Endodermal cell (in vitro differentiated cells): ENCODE results near the gene MAEL. TPM values are rescaled to one million over a fixed set of nuclear protein-coding genes. Genes with fewer than 3 reads are reported as not detected.

Experiments used
- DNase-seq: peaks from one replicate; pipeline ENCODE4 v3.0.0-alpha.2; 2017
- H3K27ac ChIP-seq: 2 replicates; pipeline ENCODE4 v1.5.1; 2013; ENCODE audit warnings: mild to moderate bottlenecking, low read depth, low read length, moderate library complexity
- H3K27me3 ChIP-seq: 2 replicates; pipeline ENCODE4 v1.6.1; 2013; ENCODE audit warnings: mild to moderate bottlenecking, low read length, moderate library complexity; ENCODE audit not compliant: insufficient read depth, control insufficient read depth, poor library complexity, severe bottlenecking
- H3K36me3 ChIP-seq: 2 replicates; pipeline ENCODE4 v1.7.0; 2013; ENCODE audit warnings: mild to moderate bottlenecking, low read length, moderate library complexity; ENCODE audit not compliant: control insufficient read depth, insufficient read depth
- H3K4me1 ChIP-seq: one replicate; pipeline ENCODE4 v1.7.0; 2013; ENCODE audit warnings: low read length; ENCODE audit not compliant: control insufficient read depth, insufficient read depth
- H3K4me3 ChIP-seq: 2 replicates; pipeline ENCODE4 v1.5.1; 2013; ENCODE audit warnings: mild to moderate bottlenecking, low read length, moderate library complexity
- H3K9ac ChIP-seq: 2 replicates; pipeline ENCODE4 v1.6.1; 2013; ENCODE audit warnings: mild to moderate bottlenecking, low read length, moderate library complexity; ENCODE audit not compliant: poor library complexity, severe bottlenecking; ENCODE audit errors: extremely low read depth
- H3K9me3 ChIP-seq: 2 replicates; pipeline ENCODE4 v1.6.1; 2013; ENCODE audit warnings: mild to moderate bottlenecking, low read length, moderate library complexity; ENCODE audit not compliant: control insufficient read depth
- H3K27ac Mint-ChIP-seq: 2 replicates; pipeline ENCODE4 v1.8.0; 2020; ENCODE audit warnings: mixed read lengths
- H3K27me3 Mint-ChIP-seq: 2 replicates; pipeline ENCODE4 v1.8.0; 2021; ENCODE audit warnings: mild to moderate bottlenecking, mixed read lengths; ENCODE audit not compliant: insufficient read depth
- H3K36me3 Mint-ChIP-seq: 2 replicates; pipeline ENCODE4 v1.8.0; 2020; ENCODE audit warnings: low read depth, mixed read lengths
- H3K4me1 Mint-ChIP-seq: 2 replicates; pipeline ENCODE4 v1.8.0; 2020; ENCODE audit warnings: mixed read lengths
- H3K4me3 Mint-ChIP-seq: 2 replicates; pipeline ENCODE4 v1.8.0; 2020; ENCODE audit warnings: mild to moderate bottlenecking, moderate library complexity, mixed read lengths
- H3K9me3 Mint-ChIP-seq: 2 replicates; pipeline ENCODE4 v1.8.0; 2020; ENCODE audit warnings: mild to moderate bottlenecking, mixed read lengths
- WGBS, 2 experiments: methylation state at CpG; one replicate each; pipeline versions ENCODE4 v1.1.5 to v1.1.7; 2013; ENCODE audit warnings: missing lambda C conversion rate in 2 of 2, mixed read lengths in 1 of 2; ENCODE audit not compliant: insufficient coverage in 1 of 2, insufficient read length in 1 of 2; 5-methylcytosine and 5-hydroxymethylcytosine counted together
- total RNA-seq, 2 donors: library from RNA; stranded (reverse); fragmentation: NEBNext Ultra II Directional in 1 of 2; extraction: Animal tissue kit (Norgen Biotek cat#: 25700) in 1 of 2; gene quantifications; 2 replicates in 1 of 2; 3 replicates in 1 of 2; pipeline ENCODE4 v1.2.1, GENCODE V29; 2021
- TF ChIP-seq, protein P1 (sequence below): fragments of 200-600 bp; sonication (generic); conservative IDR thresholded peaks from 2 replicates; pipeline ENCODE4 v1.5.0; 2021; ENCODE audit warnings: antibody characterized with exemption, mild to moderate bottlenecking

MAEL gene
- total RNA-seq, 2 donors from 2014 or later: 0.27 TPM; not detected in 1

DNA sequence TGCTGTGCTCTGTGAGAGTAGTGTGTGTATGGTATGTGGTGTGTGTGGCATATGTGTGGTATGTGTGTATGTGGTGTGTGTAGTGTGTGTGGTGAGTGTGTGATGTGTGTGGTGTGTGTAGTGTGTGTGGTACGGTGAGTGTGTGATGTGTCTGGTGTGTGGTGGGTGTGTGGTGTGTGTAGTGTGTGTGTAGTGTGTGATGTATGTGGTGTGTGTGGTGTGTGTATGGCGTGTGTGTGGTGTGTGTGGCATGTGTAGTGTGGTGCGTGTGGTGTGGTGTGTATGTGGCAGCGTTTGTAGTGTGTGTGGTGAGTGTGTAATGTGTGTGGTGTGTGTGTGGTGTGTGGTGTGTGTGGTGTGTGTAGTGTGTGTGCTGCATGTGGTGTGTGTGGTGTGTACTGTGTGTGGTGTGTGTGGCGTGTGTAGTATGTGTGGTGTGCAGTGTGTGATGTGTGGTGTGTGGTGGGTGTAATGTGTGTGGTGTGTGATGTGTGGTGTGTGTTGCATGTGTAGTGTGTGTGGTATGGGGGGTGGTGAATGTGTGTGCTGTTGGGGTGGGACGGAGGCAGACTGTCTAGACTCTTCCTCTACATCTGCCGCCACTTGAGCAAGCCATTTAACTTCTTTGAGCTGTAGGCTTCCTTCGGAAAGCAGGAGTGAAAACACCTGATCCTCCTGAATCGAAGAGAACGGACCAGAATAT is 67.6 kb downstream of the MAEL start:
- no peak overlapping the region for H3K4me3 ChIP-seq
- Mint-ChIP-seq H3K9me3 (no peaks in the 10 kb centered on the region), H3K27ac (no peak overlapping the region), H3K4me1 (peaks cover 7% of the 10 kb centered on the region), H3K36me3 (no peaks in the 10 kb centered on the region), H3K27me3 (peaks cover 3% of the 10 kb centered on the region), H3K4me3 (no peak overlapping the region)
- no peaks in the 10 kb centered on the region for H3K36me3 ChIP-seq
- H3K4me1 ChIP-seq: no peaks in the 10 kb centered on the region
- H3K27ac ChIP-seq: peak overlapping the region; percentile 39
- 66 to 90% methylated on average over 6 to 10 of the region's 10 CpGs for WGBS, 2 experiments
- no peaks in the 10 kb centered on the region for H3K27me3 ChIP-seq
- no peak overlapping the region for H3K9ac ChIP-seq
- TF ChIP-seq, protein P1, sequence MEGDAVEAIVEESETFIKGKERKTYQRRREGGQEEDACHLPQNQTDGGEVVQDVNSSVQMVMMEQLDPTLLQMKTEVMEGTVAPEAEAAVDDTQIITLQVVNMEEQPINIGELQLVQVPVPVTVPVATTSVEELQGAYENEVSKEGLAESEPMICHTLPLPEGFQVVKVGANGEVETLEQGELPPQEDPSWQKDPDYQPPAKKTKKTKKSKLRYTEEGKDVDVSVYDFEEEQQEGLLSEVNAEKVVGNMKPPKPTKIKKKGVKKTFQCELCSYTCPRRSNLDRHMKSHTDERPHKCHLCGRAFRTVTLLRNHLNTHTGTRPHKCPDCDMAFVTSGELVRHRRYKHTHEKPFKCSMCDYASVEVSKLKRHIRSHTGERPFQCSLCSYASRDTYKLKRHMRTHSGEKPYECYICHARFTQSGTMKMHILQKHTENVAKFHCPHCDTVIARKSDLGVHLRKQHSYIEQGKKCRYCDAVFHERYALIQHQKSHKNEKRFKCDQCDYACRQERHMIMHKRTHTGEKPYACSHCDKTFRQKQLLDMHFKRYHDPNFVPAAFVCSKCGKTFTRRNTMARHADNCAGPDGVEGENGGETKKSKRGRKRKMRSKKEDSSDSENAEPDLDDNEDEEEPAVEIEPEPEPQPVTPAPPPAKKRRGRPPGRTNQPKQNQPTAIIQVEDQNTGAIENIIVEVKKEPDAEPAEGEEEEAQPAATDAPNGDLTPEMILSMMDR: no peak
- no peak for DNase-seq
- H3K9me3 ChIP-seq: no peaks in the 10 kb centered on the region

GRCh38 chr1:167057241-167057688 is 68.2 kb downstream of the MAEL start:
- 49 to 58% methylated on average over 5 to 6 of the region's 6 CpGs for WGBS, 2 experiments
- TF ChIP-seq, protein P1: peak; percentile 80

GRCh38 chr1:167059045-167059808 is 70.1 kb downstream of the MAEL start:
- Mint-ChIP-seq H3K36me3 (no peaks in the 10 kb centered on the region), H3K27me3 (no peaks in the 10 kb centered on the region), H3K27ac (no peak overlapping the region), H3K9me3 (no peaks in the 10 kb centered on the region), H3K4me1 (peaks cover 7% of the 10 kb centered on the region), H3K4me3 (no peak overlapping the region)
- Histone ChIP-seq H3K4me3 (no peak overlapping the region), H3K9me3 (no peaks in the 10 kb centered on the region), H3K4me1 (no peaks in the 10 kb centered on the region), H3K9ac (no peak overlapping the region), H3K27me3 (no peaks in the 10 kb centered on the region), H3K27ac (no peak overlapping the region), H3K36me3 (no peaks in the 10 kb centered on the region)
- DNase-seq: peak; percentile 94
- TF ChIP-seq, protein P1: peak; percentile 96
- whole genome bisulfite sequencing, 2 experiments: 27 to 32% methylated on average over 9 to 17 of the region's 17 CpGs

More at GRCh38 chr1:167057241-167057688, 68.2 kb downstream of the MAEL start:
- Mint-ChIP-seq H3K27ac (no peak overlapping the region), H3K4me1 (peaks cover 7% of the 10 kb centered on the region), H3K9me3 (no peaks in the 10 kb centered on the region), H3K4me3 (no peak overlapping the region), H3K36me3 (no peaks in the 10 kb centered on the region), H3K27me3 (no peaks in the 10 kb centered on the region)
- Histone ChIP-seq H3K27me3 (no peaks in the 10 kb centered on the region), H3K36me3 (no peaks in the 10 kb centered on the region), H3K4me3 (no peak overlapping the region), H3K9ac (no peak overlapping the region), H3K27ac (peak overlapping the region; percentile 39), H3K9me3 (no peaks in the 10 kb centered on the region), H3K4me1 (no peaks in the 10 kb centered on the region)
- peak; percentile 84 for DNase-seq
